OCI-LY3 (cell line): Measurements from ENCODE around the gene NR3C2.

ENCODE experiments used
- EZH2phosphoT487 ChIP-seq: fragments of 200-600 bp; shearing (Covaris generic); IDR thresholded peaks from 2 replicates; pipeline ENCODE4 v1.6.1; 2018; ENCODE audit warnings: antibody characterized with exemption, mixed run types, low read depth
- TF ChIP-seq, protein P1 (sequence below): fragments of 200-600, 300-600 bp; sonication (generic); IDR thresholded peaks from 2 replicates; pipeline ENCODE4 v1.5.1; 2014; ENCODE audit warnings: antibody characterized with exemption, low read length, low read depth

- TF ChIP-seq, protein P1, sequence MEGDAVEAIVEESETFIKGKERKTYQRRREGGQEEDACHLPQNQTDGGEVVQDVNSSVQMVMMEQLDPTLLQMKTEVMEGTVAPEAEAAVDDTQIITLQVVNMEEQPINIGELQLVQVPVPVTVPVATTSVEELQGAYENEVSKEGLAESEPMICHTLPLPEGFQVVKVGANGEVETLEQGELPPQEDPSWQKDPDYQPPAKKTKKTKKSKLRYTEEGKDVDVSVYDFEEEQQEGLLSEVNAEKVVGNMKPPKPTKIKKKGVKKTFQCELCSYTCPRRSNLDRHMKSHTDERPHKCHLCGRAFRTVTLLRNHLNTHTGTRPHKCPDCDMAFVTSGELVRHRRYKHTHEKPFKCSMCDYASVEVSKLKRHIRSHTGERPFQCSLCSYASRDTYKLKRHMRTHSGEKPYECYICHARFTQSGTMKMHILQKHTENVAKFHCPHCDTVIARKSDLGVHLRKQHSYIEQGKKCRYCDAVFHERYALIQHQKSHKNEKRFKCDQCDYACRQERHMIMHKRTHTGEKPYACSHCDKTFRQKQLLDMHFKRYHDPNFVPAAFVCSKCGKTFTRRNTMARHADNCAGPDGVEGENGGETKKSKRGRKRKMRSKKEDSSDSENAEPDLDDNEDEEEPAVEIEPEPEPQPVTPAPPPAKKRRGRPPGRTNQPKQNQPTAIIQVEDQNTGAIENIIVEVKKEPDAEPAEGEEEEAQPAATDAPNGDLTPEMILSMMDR: no peak
- no peak for TF ChIP-seq EZH2phosphoT487
These were observed 332.0 kb downstream of the NR3C2 start for GRCh38 chr4:148110169-148110568.
